Fibroblast of villous mesenchyme (primary cell): ENCODE results near the gene ATP8B1. TPM values are rescaled to one million over a fixed set of nuclear protein-coding genes. Genes with fewer than 3 reads are reported as not detected.
"Not testable (repeated sequence)": the region's sequence is repeated elsewhere in the genome, so short reads cannot be mapped to it uniquely, and the experiment has no call there.

Source experiments
- DNase-seq: peaks from one replicate; pipeline ENCODE4 v3.0.0-alpha.2; 2010; ENCODE audit warnings: low read depth
- H3K4me3 ChIP-seq: 2 replicates; pipeline ENCODE4 v1.5.1; 2011; ENCODE audit warnings: low read depth, mild to moderate bottlenecking, low read length
- CTCF ChIP-seq: IDR thresholded peaks from 2 replicates; pipeline ENCODE4 v1.5.1; 2012; ENCODE audit warnings: low read depth, mild to moderate bottlenecking, low read length; ENCODE audit not compliant: insufficient read depth
- total RNA-seq: library from RNA; depleted of rRNA; stranded (reverse); fragments of >200 nt; gene quantifications from 2 replicates; pipeline ENCODE4 v1.2.3, GENCODE V29; 2012

The ATP8B1 gene
- total RNA-seq, 1 donor = 26.3 TPM

GRCh38 chr18:57730146-57730545 is 73.0 kb downstream of the ATP8B1 start:
- no peak for DNase-seq
- H3K4me3 ChIP-seq = no peak overlapping the region

GRCh38 chr18:57728941-57729511 is 74.1 kb downstream of the ATP8B1 start:
- no peak overlapping the region for H3K4me3 ChIP-seq
- TF ChIP-seq CTCF = no peak
- DNase-seq = no peak

More at GRCh38 chr18:57730146-57730545, 73.0 kb downstream of the ATP8B1 start:
- TF ChIP-seq CTCF = no peak

GRCh38 chr18:57727952-57728807 is 74.9 kb downstream of the ATP8B1 start:
- no peak for TF ChIP-seq CTCF
- peak; percentile 42 for DNase-seq

GRCh38 chr18:57719211-57719935 is 83.7 kb downstream of the ATP8B1 start:
- DNase-seq, H3K4me3 ChIP-seq: not testable (repeated sequence)

More at GRCh38 chr18:57727952-57728807, 74.9 kb downstream of the ATP8B1 start:
- no peak overlapping the region for H3K4me3 ChIP-seq

GRCh38 chr18:57716549-57716948 is 86.6 kb downstream of the ATP8B1 start:
- no peak overlapping the region for H3K4me3 ChIP-seq
- no peak for DNase-seq
- TF ChIP-seq CTCF = no peak

- no peak for TF ChIP-seq CTCF
- no peak for DNase-seq
- no peak overlapping the region for H3K4me3 ChIP-seq
Measured at GRCh38 chr18:57715671-57716070, 87.4 kb downstream of the ATP8B1 start.

- H3K4me3 ChIP-seq = no peak overlapping the region
- TF ChIP-seq CTCF = no peak
- no peak for DNase-seq
Measured at GRCh38 chr18:57715073-57715472, 88.0 kb downstream of the ATP8B1 start.
